Stimulated activated naive CD4-positive, alpha-beta T cell (primary cell): ENCODE results near the gene PIEZO2.
"Not testable (repeated sequence)": the region's sequence is repeated elsewhere in the genome, so short reads cannot be mapped to it uniquely, and the experiment has no call there.

ENCODE experiments used
- DNase-seq, 6 experiments: peaks; one replicate each; lab custom pipeline; 2025; lab: John Stamatoyannopoulos, UW

PIEZO2 gene

GRCh38 chr18:11148680-11149440 is 509 bp downstream of the PIEZO2 start:
- no peak for DNase-seq

- no peak for DNase-seq
These were observed 1.2 kb downstream of the PIEZO2 start for GRCh38 chr18:11147962-11148679.

- DNase-seq: no peak
These were observed 1.9 kb downstream of the PIEZO2 start for GRCh38 chr18:11147371-11147951.

GRCh38 chr18:11146947-11147345 is 2.4 kb downstream of the PIEZO2 start:
- no peak for DNase-seq

- no peak for DNase-seq
These were observed 3.0 kb downstream of the PIEZO2 start for GRCh38 chr18:11146238-11146946.

GRCh38 chr18:11145413-11146191 is 3.8 kb downstream of the PIEZO2 start:
- DNase-seq: no peak

- DNase-seq: no peak
These were observed 12.0 kb downstream of the PIEZO2 start for GRCh38 chr18:11137400-11137799.

- DNase-seq: no peak
These were observed 13.1 kb downstream of the PIEZO2 start for GRCh38 chr18:11136241-11136640.

GRCh38 chr18:11134940-11135339 is 14.4 kb downstream of the PIEZO2 start:
- DNase-seq: no peak

GRCh38 chr18:11129059-11129458 is 20.3 kb downstream of the PIEZO2 start:
- DNase-seq: not testable (repeated sequence)

GRCh38 chr18:11125492-11126315 is 23.7 kb downstream of the PIEZO2 start:
- DNase-seq: no peak

- DNase-seq: no peak
These were observed 25.3 kb downstream of the PIEZO2 start for GRCh38 chr18:11124054-11124453.

GRCh38 chr18:11121443-11121849 is 27.9 kb downstream of the PIEZO2 start:
- DNase-seq: no peak

GRCh38 chr18:11119959-11120587 is 29.3 kb downstream of the PIEZO2 start:
- no peak for DNase-seq

- no peak for DNase-seq
These were observed 29.8 kb downstream of the PIEZO2 start for GRCh38 chr18:11119550-11119949.

- DNase-seq: no peak
These were observed 31.2 kb downstream of the PIEZO2 start for GRCh38 chr18:11118051-11118766.

- DNase-seq: no peak
These were observed 34.1 kb downstream of the PIEZO2 start for GRCh38 chr18:11115276-11115675.

GRCh38 chr18:11114653-11115052 is 34.7 kb downstream of the PIEZO2 start:
- DNase-seq: no peak

- DNase-seq: no peak
These were observed 35.4 kb downstream of the PIEZO2 start for GRCh38 chr18:11113937-11114336.
